ENCODE measurements around the gene CATSPER3.

DNA sequence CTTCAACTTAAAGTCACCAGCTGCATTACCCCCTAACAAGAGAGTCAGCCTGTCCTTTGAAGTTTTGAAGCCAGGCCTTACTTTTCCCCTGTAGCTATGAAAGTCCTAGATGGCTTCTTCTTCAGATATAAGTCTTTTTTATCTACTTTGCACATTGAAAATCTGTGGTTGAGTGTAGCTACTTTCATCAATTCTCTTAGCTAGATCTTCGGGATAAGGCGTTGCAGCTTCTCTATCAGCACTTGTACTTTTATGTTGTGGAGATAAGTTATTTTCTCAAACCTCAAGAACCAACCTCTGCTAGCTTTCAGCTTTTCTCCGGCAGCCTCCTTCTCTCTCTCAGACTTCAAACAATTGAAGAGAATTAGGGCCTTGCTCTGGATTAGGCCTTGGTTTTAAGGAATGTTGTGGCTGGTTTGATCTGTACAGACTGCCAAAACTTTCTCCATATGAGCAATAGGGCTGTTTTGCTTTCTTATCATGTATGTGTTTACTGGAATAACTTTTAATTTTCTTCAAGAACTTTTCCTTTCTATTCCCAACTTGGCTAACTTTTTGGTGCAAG lies 21.6 kb downstream of the CATSPER3 start:
- TF ChIP-seq, protein P1, sequence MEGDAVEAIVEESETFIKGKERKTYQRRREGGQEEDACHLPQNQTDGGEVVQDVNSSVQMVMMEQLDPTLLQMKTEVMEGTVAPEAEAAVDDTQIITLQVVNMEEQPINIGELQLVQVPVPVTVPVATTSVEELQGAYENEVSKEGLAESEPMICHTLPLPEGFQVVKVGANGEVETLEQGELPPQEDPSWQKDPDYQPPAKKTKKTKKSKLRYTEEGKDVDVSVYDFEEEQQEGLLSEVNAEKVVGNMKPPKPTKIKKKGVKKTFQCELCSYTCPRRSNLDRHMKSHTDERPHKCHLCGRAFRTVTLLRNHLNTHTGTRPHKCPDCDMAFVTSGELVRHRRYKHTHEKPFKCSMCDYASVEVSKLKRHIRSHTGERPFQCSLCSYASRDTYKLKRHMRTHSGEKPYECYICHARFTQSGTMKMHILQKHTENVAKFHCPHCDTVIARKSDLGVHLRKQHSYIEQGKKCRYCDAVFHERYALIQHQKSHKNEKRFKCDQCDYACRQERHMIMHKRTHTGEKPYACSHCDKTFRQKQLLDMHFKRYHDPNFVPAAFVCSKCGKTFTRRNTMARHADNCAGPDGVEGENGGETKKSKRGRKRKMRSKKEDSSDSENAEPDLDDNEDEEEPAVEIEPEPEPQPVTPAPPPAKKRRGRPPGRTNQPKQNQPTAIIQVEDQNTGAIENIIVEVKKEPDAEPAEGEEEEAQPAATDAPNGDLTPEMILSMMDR (conservative IDR thresholded peaks at IDR 0.05; ENCODE audit: low read length), result no peak
- TF ChIP-seq EZH2phosphoT487 (IDR thresholded peaks at IDR 0.05; ENCODE audit: borderline replicate concordance), result no peak

Measured in Loucy (cell line).